WI38 (cell line): ENCODE data around the gene EFCAB14.
"Not testable (repeated sequence)": the region's sequence is repeated elsewhere in the genome, so short reads cannot be mapped to it uniquely, and the experiment has no call there.

ENCODE experiments used
- H3K4me3 ChIP-seq: 2 replicates; pipeline ENCODE4 v1.5.1; 2011; ENCODE audit warnings: low read depth, mild to moderate bottlenecking, control low read depth, low read length
- TF ChIP-seq, protein P1 (sequence below): IDR thresholded peaks from 2 replicates; pipeline ENCODE4 v1.5.1; 2012; ENCODE audit warnings: low read depth, mild to moderate bottlenecking, control low read depth, low read length

EFCAB14 gene

DNA sequence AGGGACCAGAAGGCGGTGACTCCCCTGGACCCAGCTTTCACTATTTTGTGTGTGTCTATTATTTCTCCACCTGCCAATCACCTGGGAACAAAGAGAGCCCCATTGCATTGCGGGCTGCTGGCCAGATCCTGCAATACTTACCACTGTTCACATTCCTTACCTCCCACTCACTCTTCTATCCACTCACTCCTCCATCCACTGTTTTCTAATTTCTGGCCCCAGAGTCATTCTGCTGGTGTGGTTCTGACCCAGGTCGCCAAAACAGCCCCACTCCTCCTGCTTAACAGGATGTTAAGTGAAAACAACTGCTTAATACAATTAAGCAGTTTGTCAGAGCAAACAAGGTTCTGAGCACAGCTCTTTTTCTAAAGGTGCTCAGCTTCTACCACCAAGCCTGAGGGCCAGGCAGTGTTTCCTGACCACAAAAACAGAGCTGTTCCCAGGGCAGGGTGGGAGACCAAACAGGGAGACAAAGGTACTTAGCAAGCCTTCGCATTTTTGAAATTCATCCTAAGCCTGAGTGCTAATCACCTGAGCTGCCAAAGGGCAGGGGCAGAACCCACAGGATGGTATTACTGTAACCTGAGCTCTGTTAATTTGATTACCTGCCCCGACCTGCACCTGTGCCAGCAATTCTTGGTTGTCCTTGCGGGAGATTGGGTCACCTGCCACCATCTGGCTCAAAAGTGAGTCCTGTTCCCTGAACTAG, 38.5 kb upstream of the EFCAB14 start:
- TF ChIP-seq, protein P1, sequence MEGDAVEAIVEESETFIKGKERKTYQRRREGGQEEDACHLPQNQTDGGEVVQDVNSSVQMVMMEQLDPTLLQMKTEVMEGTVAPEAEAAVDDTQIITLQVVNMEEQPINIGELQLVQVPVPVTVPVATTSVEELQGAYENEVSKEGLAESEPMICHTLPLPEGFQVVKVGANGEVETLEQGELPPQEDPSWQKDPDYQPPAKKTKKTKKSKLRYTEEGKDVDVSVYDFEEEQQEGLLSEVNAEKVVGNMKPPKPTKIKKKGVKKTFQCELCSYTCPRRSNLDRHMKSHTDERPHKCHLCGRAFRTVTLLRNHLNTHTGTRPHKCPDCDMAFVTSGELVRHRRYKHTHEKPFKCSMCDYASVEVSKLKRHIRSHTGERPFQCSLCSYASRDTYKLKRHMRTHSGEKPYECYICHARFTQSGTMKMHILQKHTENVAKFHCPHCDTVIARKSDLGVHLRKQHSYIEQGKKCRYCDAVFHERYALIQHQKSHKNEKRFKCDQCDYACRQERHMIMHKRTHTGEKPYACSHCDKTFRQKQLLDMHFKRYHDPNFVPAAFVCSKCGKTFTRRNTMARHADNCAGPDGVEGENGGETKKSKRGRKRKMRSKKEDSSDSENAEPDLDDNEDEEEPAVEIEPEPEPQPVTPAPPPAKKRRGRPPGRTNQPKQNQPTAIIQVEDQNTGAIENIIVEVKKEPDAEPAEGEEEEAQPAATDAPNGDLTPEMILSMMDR, result no peak
- no peak overlapping the region for H3K4me3 ChIP-seq

DNA sequence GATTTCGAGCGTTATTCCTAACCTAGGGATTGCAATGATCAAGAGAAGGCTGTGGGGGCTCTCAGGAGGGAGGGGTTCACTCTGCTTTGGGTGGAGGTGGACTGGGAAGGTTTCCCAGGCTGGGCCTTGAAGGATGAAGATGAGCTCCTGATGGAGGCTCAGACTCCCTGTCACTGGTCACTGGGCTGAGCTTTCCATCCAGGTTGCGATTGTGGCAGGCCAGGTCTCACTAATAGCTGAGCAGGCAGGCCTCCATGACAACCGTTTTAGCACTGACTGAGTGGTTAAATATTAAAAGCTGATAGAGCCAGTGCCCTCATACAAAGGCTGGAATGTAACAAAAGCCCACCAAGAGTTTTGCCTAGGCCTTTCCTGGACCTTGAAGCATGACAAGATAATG, 36.2 kb upstream of the EFCAB14 start:
- TF ChIP-seq, protein P1, result no peak
- no peak overlapping the region for H3K4me3 ChIP-seq

DNA sequence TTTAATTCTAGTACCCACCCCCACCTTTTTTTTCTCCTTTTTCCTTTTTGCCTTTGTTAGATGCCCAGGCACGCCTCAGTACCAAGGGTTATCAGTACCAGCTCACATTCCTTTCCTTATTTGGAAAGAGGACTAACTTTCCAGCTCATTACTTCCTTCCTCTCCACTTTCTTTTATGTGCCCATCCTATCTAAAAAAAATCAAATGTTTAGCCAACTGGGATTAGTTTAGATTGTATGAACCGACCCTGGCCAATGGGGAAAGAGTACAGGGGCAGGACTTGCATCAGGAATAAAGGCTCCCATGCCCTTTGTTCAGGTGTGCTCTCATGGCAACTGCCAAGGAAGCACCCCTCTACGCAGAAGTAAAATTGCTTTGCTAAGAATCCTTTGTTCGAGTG, 35.8 kb upstream of the EFCAB14 start:
- not testable (repeated sequence) for H3K4me3 ChIP-seq

DNA sequence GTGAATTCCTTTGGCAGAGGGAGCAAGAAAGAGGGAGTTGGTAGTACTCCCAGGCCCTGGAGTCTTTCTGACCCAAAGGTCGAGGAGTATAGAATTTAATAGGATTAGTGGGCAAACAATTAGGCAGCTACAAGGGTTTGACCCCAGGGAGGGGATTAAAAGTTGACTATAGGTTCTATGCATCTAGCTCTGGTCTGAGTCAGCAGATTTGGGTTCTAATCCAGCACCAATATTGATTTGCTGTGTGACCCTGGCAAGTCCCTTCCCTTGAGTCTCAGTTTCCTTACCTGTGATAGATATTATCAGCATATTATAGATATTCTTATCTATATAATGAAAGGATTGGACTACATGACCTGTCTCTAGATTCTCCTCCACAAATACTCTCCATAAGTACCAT, 35.1 kb upstream of the EFCAB14 start:
- TF ChIP-seq, protein P1, result no peak
- no peak overlapping the region for H3K4me3 ChIP-seq

DNA sequence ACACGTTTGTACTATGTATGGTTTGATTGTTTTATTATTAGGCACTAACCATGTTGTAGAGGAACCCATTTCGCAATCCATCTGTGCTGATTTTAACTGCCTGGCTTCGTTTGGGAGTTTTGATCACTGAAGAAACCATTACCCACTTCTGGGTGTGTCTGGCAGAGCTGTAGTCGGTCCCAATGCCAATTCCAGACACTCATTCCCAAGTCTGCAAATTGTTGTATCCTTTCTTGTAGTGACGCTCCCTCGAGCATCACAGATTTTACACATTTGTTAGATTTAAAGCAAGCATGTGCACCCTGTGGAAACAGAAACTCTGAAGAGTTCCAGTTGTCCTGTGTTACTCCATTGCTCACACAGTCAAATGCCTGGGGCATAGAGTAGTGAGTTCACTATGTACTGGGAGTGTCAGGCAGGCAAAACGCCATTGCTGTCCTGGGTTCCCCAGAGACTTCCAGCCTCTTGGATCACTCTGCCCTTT, 31.0 kb upstream of the EFCAB14 start:
- TF ChIP-seq, protein P1, result no peak
- no peak overlapping the region for H3K4me3 ChIP-seq

DNA sequence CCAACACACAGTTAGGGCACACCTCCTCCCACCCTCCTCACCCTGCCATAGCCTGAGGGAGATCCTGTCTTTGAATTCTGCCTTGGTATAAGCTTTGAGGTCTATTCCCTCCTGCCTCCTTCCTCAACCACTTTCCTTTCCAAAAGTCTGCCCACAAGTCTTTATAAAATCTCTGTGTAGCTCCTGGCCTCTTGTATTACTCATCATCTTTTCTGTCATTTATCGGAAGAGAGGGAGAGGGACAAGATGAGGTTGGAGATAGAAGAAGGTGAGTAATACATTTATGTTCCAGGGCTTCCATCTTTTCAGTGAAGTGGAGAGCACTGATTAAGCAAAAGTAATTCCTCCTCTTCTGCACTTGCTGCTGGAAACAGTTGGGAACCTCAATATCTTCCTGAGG, 30.5 kb upstream of the EFCAB14 start:
- H3K4me3 ChIP-seq, result no peak overlapping the region
- TF ChIP-seq, protein P1, result no peak

DNA sequence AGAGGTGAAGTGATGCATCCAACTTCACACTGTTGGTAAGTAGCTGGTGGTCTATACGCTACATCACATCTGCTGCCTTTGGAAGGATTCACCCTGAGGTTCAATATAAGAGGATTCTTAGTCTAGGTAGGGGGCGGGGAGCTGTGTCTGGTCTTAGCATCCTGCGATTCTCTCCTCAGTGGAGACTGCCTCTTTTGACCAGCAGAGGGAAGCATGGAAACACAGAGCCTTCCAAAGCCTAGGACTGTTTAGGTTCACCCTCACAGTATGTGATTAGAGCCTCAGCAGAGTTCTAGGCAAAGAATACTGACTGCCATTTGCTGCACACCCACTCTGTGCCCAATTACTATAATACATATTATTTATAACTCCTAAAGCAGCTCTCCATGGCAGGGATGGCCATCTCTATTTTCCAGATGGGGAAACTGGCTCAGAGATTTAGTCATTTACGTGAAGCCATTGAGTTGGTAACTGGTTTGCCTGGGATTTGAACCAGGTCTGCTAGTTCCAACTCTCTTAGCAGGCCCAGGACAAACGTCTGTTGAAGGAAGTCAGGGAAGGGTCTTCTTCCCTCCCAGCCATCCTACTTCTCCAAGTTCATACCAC, 28.9 kb upstream of the EFCAB14 start:
- TF ChIP-seq, protein P1, result peak; percentile 55
- H3K4me3 ChIP-seq, result no peak overlapping the region
